ENCODE measurements around the gene RNF213.
A peak's percentile ranks its signal among the peaks of the same experiment; 100 is the strongest.

DNA sequence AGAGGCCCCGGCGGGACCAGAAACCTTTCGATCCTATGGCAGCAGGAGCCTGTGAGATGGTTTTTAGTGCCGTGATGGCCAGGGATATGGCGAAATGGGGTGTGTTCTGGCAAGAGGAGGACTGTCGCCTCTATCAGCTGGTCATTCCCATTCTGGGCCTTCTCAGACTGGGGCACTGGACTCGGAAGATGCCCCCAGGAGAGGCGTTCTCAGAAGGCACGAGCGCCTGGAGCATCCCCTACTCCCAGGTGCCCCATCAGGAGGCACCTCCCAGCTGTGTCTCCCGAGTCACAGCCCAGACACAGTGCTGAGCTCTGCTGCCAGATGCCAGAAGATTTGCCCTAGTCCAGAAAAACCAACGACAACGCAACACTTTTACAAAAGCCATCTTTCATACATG lies 99.7 kb downstream of the RNF213 start:
- TF ChIP-seq POLR2AphosphoS5 (IDR thresholded peaks at IDR 0.05), result peak in 1 of 3 donors; percentile 26
- TF ChIP-seq, protein P1, sequence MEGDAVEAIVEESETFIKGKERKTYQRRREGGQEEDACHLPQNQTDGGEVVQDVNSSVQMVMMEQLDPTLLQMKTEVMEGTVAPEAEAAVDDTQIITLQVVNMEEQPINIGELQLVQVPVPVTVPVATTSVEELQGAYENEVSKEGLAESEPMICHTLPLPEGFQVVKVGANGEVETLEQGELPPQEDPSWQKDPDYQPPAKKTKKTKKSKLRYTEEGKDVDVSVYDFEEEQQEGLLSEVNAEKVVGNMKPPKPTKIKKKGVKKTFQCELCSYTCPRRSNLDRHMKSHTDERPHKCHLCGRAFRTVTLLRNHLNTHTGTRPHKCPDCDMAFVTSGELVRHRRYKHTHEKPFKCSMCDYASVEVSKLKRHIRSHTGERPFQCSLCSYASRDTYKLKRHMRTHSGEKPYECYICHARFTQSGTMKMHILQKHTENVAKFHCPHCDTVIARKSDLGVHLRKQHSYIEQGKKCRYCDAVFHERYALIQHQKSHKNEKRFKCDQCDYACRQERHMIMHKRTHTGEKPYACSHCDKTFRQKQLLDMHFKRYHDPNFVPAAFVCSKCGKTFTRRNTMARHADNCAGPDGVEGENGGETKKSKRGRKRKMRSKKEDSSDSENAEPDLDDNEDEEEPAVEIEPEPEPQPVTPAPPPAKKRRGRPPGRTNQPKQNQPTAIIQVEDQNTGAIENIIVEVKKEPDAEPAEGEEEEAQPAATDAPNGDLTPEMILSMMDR (IDR thresholded peaks at IDR 0.05 in 8 of 11, conservative IDR thresholded peaks at IDR 0.05 in 3 of 11), result no peak
